Measurements from ENCODE around the gene PPFIA4. TPM values are rescaled to one million over a fixed set of nuclear protein-coding genes. Genes with fewer than 3 reads are reported as not detected.

PPFIA4 gene
- polyA plus RNA-seq, 1 donor (not counting 4 experiments of a cell fraction or from before 2014, with no cell fraction given), result 2.3 TPM

DNA sequence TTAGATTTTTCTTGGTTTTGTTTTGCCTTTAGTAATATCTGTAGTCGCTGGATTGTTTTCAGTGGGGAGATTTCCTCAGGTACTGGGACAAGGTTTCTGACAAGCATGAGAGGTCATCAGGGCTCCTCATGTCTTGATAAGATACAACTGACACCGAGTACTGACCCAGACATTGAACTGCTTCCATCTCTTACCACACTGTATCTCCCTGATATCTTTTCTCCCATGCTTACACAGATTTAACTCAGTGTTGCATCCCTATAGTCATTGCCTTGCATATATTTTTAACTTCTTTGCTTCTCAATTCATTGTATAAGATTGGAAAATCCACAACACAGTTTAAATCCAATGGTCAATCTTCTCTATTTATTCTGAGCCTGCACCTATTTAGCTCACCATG lies 46.8 kb upstream of the PPFIA4 start:
- DNase-seq (ENCODE audit: low read depth, low spot score) (no peak), FAIRE-seq (no peak)
- H3K79me2 ChIP-seq (ENCODE audit: control insufficient read depth, insufficient read depth, low read length), result no peaks in the 10 kb centered on the region
- no peaks in the 10 kb centered on the region for H3K36me3 ChIP-seq (ENCODE audit: control insufficient read depth in 2 of 2, extremely low read depth in 1 of 2, insufficient read depth in 2 of 2, low read length in 2 of 2)
- no peaks in the 10 kb centered on the region for H3K9me3 ChIP-seq (ENCODE audit: control insufficient read depth, low read depth, low read length)
- no peak overlapping the region for H3K27ac ChIP-seq (ENCODE audit: control insufficient read depth, insufficient read depth, low read length)
- dilution Hi-C loops (cut with MboI; ENCODE audit: extremely low pct_ligation_motif_present, low sequenced_read_pairs), result no loop called here
- H3K27me3 ChIP-seq (ENCODE audit: control insufficient read depth, extremely low read depth, insufficient read depth, low read length), result no peaks in the 10 kb centered on the region
- no peaks in the 10 kb centered on the region for H4K20me1 ChIP-seq (ENCODE audit: control insufficient read depth, extremely low read depth, insufficient read depth, low read length)
- H3K9ac ChIP-seq (ENCODE audit: control insufficient read depth, extremely low read depth, insufficient read depth, low read length), result no peak overlapping the region
- TF ChIP-seq, protein P1, sequence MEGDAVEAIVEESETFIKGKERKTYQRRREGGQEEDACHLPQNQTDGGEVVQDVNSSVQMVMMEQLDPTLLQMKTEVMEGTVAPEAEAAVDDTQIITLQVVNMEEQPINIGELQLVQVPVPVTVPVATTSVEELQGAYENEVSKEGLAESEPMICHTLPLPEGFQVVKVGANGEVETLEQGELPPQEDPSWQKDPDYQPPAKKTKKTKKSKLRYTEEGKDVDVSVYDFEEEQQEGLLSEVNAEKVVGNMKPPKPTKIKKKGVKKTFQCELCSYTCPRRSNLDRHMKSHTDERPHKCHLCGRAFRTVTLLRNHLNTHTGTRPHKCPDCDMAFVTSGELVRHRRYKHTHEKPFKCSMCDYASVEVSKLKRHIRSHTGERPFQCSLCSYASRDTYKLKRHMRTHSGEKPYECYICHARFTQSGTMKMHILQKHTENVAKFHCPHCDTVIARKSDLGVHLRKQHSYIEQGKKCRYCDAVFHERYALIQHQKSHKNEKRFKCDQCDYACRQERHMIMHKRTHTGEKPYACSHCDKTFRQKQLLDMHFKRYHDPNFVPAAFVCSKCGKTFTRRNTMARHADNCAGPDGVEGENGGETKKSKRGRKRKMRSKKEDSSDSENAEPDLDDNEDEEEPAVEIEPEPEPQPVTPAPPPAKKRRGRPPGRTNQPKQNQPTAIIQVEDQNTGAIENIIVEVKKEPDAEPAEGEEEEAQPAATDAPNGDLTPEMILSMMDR (optimal IDR thresholded peaks at IDR 0.05 in 1 of 3, IDR thresholded peaks at IDR 0.05 in 1 of 3, conservative IDR thresholded peaks at IDR 0.05 in 1 of 3; ENCODE audit: extremely low read depth in 1 of 3, insufficient read depth in 2 of 3, low read length in 3 of 3), result no peak
- no peak for TF ChIP-seq EZH2 (IDR thresholded peaks at IDR 0.05; ENCODE audit: low read length)
- no peak overlapping the region for H2AFZ ChIP-seq (ENCODE audit: control insufficient read depth, low read length)
- no peaks in the 10 kb centered on the region for H3K4me1 ChIP-seq (ENCODE audit: control insufficient read depth, extremely low read depth, insufficient read depth, low read length)
- no peak overlapping the region for H3K4me3 ChIP-seq (ENCODE audit: control insufficient read depth in 2 of 3, extremely low read depth in 1 of 3, insufficient read depth in 2 of 3, low read depth in 1 of 3, low read length in 3 of 3)
- H3K4me2 ChIP-seq (ENCODE audit: control insufficient read depth, extremely low read depth, insufficient read depth, low read depth, low read length), result no peak overlapping the region
- H3K9me1 ChIP-seq (ENCODE audit: control insufficient read depth, extremely low read depth, insufficient read depth, low read length), result no peaks in the 10 kb centered on the region

DNA sequence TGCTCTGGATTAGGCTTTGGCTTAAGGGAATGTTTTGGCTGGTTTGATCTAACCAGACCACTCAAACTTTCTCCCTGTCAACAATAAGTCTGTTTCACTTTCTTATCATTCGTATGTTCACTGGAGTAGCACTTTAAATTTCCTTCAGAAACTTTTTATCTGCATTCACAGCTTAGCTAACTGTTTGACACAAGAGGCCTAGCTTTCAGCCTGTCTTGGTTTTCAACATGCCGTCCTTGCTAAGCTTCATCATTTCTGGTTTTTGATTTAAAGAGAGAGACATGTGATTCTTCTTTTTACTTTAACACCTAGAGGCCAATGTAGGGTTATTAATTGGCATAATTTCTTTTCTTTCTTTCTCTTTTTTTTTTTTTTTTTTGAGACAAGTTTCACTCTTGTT lies 44.4 kb upstream of the PPFIA4 start:
- Histone ChIP-seq H3K36me3 (ENCODE audit: control insufficient read depth in 2 of 2, extremely low read depth in 1 of 2, insufficient read depth in 2 of 2, low read length in 2 of 2) (no peaks in the 10 kb centered on the region), H4K20me1 (ENCODE audit: control insufficient read depth, extremely low read depth, insufficient read depth, low read length) (no peaks in the 10 kb centered on the region), H3K27me3 (ENCODE audit: control insufficient read depth, extremely low read depth, insufficient read depth, low read length) (no peaks in the 10 kb centered on the region), H3K27ac (ENCODE audit: control insufficient read depth, insufficient read depth, low read length) (no peak overlapping the region), H3K4me3 (ENCODE audit: control insufficient read depth in 2 of 3, extremely low read depth in 1 of 3, insufficient read depth in 2 of 3, low read depth in 1 of 3, low read length in 3 of 3) (no peak overlapping the region), H3K4me1 (ENCODE audit: control insufficient read depth, extremely low read depth, insufficient read depth, low read length) (no peaks in the 10 kb centered on the region), H3K9me1 (ENCODE audit: control insufficient read depth, extremely low read depth, insufficient read depth, low read length) (no peaks in the 10 kb centered on the region), H3K4me2 (ENCODE audit: control insufficient read depth, extremely low read depth, insufficient read depth, low read depth, low read length) (no peak overlapping the region), H2AFZ (ENCODE audit: control insufficient read depth, low read length) (no peak overlapping the region), H3K9me3 (ENCODE audit: control insufficient read depth, low read depth, low read length) (no peaks in the 10 kb centered on the region), H3K9ac (ENCODE audit: control insufficient read depth, extremely low read depth, insufficient read depth, low read length) (no peak overlapping the region), H3K79me2 (ENCODE audit: control insufficient read depth, insufficient read depth, low read length) (no peaks in the 10 kb centered on the region)
- DNase-seq (ENCODE audit: low read depth, low spot score), result no peak
- FAIRE-seq, result no peak
- dilution Hi-C loops (cut with MboI; ENCODE audit: extremely low pct_ligation_motif_present, low sequenced_read_pairs), result no loop called here
- TF ChIP-seq, protein P1 (optimal IDR thresholded peaks at IDR 0.05 in 1 of 3, IDR thresholded peaks at IDR 0.05 in 1 of 3, conservative IDR thresholded peaks at IDR 0.05 in 1 of 3; ENCODE audit: extremely low read depth in 1 of 3, insufficient read depth in 2 of 3, low read length in 3 of 3), result no peak
- no peak for TF ChIP-seq EZH2 (IDR thresholded peaks at IDR 0.05; ENCODE audit: low read length)
